Measurements from ENCODE around the gene ANTXR1.
"Not testable (repeated sequence)": the region's sequence is repeated elsewhere in the genome, so short reads cannot be mapped to it uniquely, and the experiment has no call there.

The ANTXR1 gene

DNA sequence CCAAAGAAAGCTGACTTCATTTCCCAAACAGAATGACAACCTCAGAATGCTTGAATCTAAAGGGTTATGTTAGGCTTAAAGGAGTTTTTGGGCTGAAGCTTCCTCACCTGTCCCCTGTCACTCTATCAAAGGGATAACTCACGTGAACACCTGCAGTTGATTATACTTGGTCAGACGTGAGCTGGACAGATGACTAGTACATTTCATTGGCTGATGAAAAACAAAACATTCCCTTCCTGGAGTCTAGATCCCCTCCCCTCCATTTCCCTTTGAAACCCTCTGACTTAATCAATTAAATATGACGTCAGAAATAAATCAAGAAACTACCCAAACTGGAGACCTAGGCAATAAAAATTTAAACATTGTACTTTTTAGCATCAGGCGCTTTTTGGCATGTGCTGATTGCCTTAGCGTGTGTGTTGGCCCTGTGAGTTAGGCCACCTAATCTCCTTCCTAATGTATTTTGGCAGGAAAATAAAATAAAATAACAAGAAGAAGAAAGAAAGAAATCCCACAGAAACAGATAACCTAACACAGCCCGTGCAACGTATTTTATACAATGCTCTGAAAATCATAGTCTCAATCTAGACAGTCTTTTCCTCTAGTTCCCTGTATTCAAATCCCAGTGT lies 159.0 kb downstream of the ANTXR1 start:
- H3K4me3 ChIP-seq (ENCODE audit: low read depth, low read length), result no peak overlapping the region
- DNase-seq (ENCODE audit: low read depth), result no peak
- TF ChIP-seq, protein P1, sequence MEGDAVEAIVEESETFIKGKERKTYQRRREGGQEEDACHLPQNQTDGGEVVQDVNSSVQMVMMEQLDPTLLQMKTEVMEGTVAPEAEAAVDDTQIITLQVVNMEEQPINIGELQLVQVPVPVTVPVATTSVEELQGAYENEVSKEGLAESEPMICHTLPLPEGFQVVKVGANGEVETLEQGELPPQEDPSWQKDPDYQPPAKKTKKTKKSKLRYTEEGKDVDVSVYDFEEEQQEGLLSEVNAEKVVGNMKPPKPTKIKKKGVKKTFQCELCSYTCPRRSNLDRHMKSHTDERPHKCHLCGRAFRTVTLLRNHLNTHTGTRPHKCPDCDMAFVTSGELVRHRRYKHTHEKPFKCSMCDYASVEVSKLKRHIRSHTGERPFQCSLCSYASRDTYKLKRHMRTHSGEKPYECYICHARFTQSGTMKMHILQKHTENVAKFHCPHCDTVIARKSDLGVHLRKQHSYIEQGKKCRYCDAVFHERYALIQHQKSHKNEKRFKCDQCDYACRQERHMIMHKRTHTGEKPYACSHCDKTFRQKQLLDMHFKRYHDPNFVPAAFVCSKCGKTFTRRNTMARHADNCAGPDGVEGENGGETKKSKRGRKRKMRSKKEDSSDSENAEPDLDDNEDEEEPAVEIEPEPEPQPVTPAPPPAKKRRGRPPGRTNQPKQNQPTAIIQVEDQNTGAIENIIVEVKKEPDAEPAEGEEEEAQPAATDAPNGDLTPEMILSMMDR (IDR thresholded peaks at IDR 0.05; ENCODE audit: low read depth, low read length, missing control alignments), result no peak
- in situ Hi-C loops (cut with HindIII; ENCODE audit: low sequenced_read_pairs), result no loop called here

DNA sequence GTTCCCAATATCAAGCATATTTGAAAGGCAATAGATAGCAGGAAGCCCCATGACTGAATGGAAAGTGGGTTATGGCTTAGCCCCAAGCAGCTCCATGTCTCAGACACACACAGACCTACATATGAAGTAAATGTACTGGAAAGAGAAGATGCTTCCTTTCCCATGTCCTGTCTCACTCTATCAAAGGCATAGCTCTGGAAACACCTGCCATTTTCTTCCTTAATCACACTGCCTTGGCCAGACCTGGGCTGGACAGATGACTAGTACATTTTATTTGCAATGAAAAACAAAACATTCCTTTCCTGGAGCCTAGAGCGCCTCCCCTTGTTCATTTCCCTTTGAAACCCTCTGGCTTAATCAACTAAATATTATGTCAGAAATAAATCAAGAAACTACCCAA lies 160.7 kb downstream of the ANTXR1 start:
- no peak overlapping the region for H3K4me3 ChIP-seq (ENCODE audit: low read depth, low read length)
- no peak for DNase-seq (ENCODE audit: low read depth)
- in situ Hi-C loops (cut with HindIII; ENCODE audit: low sequenced_read_pairs), result no loop called here
- TF ChIP-seq, protein P1 (IDR thresholded peaks at IDR 0.05; ENCODE audit: low read depth, low read length, missing control alignments), result no peak

DNA sequence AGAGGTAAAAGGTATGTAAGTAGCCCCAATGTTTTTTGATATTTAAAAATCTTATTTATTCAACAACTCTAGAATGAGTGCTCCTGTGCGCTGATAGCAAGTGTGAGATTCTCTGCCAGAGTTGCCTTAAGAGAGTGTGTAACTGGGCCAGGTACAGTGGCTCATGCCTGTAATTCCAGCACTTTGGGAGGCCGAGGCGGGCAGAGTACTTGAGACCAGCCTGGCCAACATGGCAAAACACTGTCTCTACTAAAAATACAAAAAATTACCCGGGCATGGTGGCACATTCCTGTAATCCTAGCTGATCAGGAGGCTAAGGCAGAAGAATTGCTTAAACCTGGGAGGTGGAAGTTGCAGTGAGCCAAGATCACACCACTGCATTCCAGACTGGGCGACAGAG lies 161.2 kb downstream of the ANTXR1 start:
- in situ Hi-C loops (cut with HindIII; ENCODE audit: low sequenced_read_pairs); H3K4me3 ChIP-seq (ENCODE audit: low read depth, low read length); DNase-seq (ENCODE audit: low read depth): not testable (repeated sequence)

DNA sequence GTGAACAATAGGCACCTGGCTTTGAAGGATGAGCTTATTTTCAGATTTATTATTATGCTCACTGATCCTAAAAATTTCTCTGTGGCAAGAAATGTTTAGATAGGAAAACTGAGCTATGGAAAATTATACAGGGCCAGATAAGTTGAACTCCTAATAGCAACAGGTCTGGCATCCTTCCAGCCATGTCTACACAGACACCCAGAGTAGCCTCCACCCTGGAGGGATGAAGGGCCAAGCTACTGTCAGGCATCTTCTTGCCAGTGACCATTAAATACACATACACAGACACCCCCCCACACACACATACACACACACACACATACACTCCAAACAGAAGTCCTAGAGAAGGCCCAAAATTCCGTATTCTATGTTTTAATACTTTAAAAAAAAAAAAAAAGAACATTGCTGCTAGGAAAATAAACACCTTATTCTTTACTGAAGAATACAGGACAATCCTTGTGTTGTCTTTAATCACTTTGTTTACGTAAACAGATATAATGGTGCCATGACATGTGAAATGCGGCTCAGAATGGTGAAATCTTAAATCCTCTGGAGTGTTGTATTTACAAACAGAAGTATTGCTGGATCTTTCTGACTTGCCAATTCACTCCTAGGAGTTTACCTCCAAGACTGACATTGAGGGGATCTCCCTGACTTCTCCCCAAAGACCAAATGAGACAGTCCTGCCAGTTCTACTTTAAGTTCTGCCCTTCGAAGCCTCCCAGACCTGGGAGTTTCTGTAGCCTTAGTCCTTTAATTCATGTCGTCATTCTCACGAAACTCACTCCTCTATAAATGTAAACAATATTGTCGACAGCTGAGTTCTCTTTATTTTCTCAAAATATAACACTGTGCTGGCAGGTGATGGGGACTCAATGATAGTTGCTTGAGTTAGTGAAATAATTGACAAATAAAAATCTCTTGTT lies 163.1 kb downstream of the ANTXR1 start:
- in situ Hi-C loops (cut with HindIII; ENCODE audit: low sequenced_read_pairs), result no loop called here
- H3K4me3 ChIP-seq (ENCODE audit: low read depth, low read length), result no peak overlapping the region
- TF ChIP-seq, protein P1 (IDR thresholded peaks at IDR 0.05; ENCODE audit: low read depth, low read length, missing control alignments), result no peak
- no peak for DNase-seq (ENCODE audit: low read depth)

DNA sequence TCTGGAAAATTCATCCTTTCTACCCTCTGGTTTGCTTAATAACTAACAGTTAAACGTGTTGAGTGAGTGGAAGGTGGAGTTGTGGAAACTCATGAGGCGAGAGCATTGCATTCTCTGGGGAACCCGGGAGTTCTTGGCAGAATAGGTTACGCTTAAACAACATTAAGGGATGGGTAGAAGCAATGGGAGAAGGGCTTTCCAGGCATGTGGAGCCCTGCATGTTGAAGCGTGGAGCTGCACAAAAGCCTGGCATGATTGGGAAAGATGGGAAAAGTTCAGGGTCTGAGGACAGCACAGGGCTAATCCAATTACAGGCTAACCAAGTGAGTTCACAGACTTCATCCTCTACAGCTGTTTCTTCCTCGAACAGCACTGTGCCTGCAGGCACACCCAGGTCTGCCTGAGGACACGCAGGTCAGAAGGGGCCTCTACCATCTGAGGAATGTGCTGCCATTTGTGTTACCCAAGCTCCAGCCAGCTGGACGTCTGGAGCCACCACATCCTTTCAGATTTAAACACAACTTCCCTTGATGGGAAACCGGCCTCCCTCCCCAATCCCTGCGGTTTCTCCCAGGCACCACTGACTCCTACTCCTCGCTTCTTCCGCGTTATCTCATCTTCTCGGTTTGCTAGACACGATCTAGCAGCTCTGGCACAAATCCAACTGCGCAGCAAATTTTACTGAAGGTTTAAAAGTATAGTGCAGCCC lies 164.2 kb downstream of the ANTXR1 start:
- H3K4me3 ChIP-seq (ENCODE audit: low read depth, low read length), result no peak overlapping the region
- in situ Hi-C loops (cut with HindIII; ENCODE audit: low sequenced_read_pairs), result no loop called here
- DNase-seq (ENCODE audit: low read depth), result no peak
- TF ChIP-seq, protein P1 (IDR thresholded peaks at IDR 0.05; ENCODE audit: low read depth, low read length, missing control alignments), result no peak

DNA sequence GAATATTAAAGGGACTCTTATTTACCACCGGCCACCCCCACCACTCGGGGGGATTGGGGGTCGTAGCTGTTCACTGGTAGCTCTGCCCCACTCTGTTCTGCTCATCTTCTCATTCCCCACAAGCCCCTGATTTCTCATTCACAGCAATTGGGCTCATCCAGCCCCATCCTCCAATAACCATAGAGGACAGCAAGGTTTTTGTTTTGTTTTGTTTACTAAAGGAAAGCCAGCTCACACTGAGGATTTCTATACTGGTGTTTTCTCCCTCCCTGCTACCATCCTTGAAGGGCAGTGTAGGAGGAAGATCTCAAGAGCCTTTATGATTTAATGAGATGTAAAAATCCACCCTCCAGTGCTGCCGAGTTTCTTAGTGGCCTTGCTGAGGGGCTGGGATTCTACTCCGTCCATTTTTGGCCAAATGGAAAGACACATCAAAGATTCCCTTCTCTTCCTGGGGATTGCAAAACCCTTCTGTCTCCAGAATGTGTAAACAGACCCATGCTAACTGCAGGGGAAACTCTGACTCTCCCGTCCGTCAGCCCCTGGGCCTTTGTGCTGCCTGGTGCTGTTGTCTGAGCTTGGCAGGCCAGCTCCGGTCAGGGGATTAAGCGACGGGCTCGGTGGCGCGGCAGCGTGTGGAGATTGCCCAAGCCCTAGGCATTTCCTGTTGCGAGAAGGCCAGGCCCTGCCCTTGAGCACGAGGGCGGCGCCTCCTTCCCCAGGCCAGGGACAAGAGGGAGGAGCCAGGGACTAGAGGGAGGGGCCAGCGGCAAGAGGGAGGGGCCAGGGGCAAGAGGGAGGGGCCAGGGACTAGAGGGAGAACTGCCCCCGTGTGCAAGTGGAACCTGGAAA lies 165.0 kb downstream of the ANTXR1 start:
- no peak for DNase-seq (ENCODE audit: low read depth)
- in situ Hi-C loops (cut with HindIII; ENCODE audit: low sequenced_read_pairs), result no loop called here
- TF ChIP-seq, protein P1 (IDR thresholded peaks at IDR 0.05; ENCODE audit: low read depth, low read length, missing control alignments), result no peak
- no peak overlapping the region for H3K4me3 ChIP-seq (ENCODE audit: low read depth, low read length)
